A549 (cell line): ENCODE data around the gene CCT3.

Experiments used
- CBX8 ChIP-seq: fragments of 200-600 bp; sonication (generic); IDR thresholded peaks from 2 replicates; pipeline ENCODE4 v1.6.1; 2016
- CEBPB ChIP-seq, 2 experiments: fragments of >200 bp in 1 of 2; sonication (Bioruptor Twin) in 1 of 2; formaldehyde crosslinking in 1 of 2; IDR thresholded peaks; 2 replicates each; pipeline ENCODE4 v1.6.1; 2012 to 2016
- CHD2 ChIP-seq: fragments of 150-350 bp; IDR thresholded peaks from 2 replicates; pipeline ENCODE4 v1.6.1; 2014; ENCODE audit warnings: low read length; ENCODE audit not compliant: partially characterized antibody
- CHD4 ChIP-seq: fragments of 200-600 bp; sonication (generic); IDR thresholded peaks from 2 replicates; pipeline ENCODE4 v1.6.1; 2016; ENCODE audit warnings: antibody characterized with exemption, mild to moderate bottlenecking, borderline replicate concordance
- CTCF ChIP-seq: fragments of >200 bp; sonication (Bioruptor Twin); formaldehyde crosslinking; IDR thresholded peaks from 3 replicates; pipeline ENCODE4 v1.5.1; 2016
- EP300 ChIP-seq, 2 experiments: fragments of >200 bp; sonication (Bioruptor Twin); formaldehyde crosslinking; IDR thresholded peaks; 2 replicates in 1 of 2; 3 replicates in 1 of 2; pipeline ENCODE4 v1.6.1; 2016 to 2017
- KDM1A ChIP-seq: fragments of 200-600 bp; sonication (generic); IDR thresholded peaks from 2 replicates; pipeline ENCODE4 v1.6.1; 2016; ENCODE audit warnings: low read depth, mild to moderate bottlenecking
- PBX3 ChIP-seq: IDR thresholded peaks from 2 replicates; pipeline ENCODE4 v1.6.1; 2012
- POLR2A ChIP-seq: IDR thresholded peaks from 2 replicates; pipeline ENCODE4 v1.6.1; 2012; ENCODE audit warnings: mild to moderate bottlenecking, low read length
- POLR2AphosphoS2 ChIP-seq: conservative IDR thresholded peaks from 2 replicates; pipeline ENCODE4 v1.6.1; 2012; ENCODE audit warnings: low read length, improper control_type of control experiment, inconsistent platforms
- RAD21 ChIP-seq, 2 experiments: fragments of >200 bp in 1 of 2; sonication (Bioruptor Twin) in 1 of 2; formaldehyde crosslinking in 1 of 2; IDR thresholded peaks in 1 of 2; conservative IDR thresholded peaks in 1 of 2; 2 replicates in 1 of 2; 3 replicates in 1 of 2; pipeline ENCODE4 v1.6.1; 2012 to 2018; ENCODE audit warnings: inconsistent platforms in 1 of 2
- TF ChIP-seq, protein P1 (sequence below): fragments of 450-650 bp; IDR thresholded peaks from 2 replicates; pipeline ENCODE4 v1.6.1; 2014; ENCODE audit warnings: antibody characterized with exemption
- TF ChIP-seq, protein P2 (sequence below): IDR thresholded peaks from 2 replicates; pipeline ENCODE4 v1.6.1; 2012

GRCh38 chr1:156289857-156290256 lies 48.2 kb downstream of the CCT3 start:
- no peak for TF ChIP-seq CTCF
- TF ChIP-seq, protein P1, sequence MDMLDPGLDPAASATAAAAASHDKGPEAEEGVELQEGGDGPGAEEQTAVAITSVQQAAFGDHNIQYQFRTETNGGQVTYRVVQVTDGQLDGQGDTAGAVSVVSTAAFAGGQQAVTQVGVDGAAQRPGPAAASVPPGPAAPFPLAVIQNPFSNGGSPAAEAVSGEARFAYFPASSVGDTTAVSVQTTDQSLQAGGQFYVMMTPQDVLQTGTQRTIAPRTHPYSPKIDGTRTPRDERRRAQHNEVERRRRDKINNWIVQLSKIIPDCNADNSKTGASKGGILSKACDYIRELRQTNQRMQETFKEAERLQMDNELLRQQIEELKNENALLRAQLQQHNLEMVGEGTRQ = no peak
- TF ChIP-seq EP300 (IDR thresholded peaks at IDR 0.05) = no peak
- TF ChIP-seq CEBPB (IDR thresholded peaks at IDR 0.05) = no peak
- TF ChIP-seq POLR2AphosphoS2 = no peak
- TF ChIP-seq, protein P2, sequence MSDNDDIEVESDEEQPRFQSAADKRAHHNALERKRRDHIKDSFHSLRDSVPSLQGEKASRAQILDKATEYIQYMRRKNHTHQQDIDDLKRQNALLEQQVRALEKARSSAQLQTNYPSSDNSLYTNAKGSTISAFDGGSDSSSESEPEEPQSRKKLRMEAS = no peak
- no peak for TF ChIP-seq CHD2
- TF ChIP-seq KDM1A = no peak
- no peak for TF ChIP-seq POLR2A
- TF ChIP-seq CBX8 = no peak
- TF ChIP-seq CHD4 = no peak
- TF ChIP-seq RAD21 (conservative IDR thresholded peaks at IDR 0.05 in 1 of 2, IDR thresholded peaks at IDR 0.05 in 1 of 2) = no peak
- TF ChIP-seq PBX3 = no peak
